IPS-18c (cell line): ENCODE measurements around the gene GCSAM.

ENCODE experiments used
- H3K4me3 ChIP-seq: 2 replicates; pipeline ENCODE4 v1.7.0; 2013; ENCODE audit warnings: low read depth, mild to moderate bottlenecking, low read length, moderate library complexity; ENCODE audit not compliant: insufficient read depth
- H3K9me3 ChIP-seq: one replicate; pipeline ENCODE4 v1.6.1; 2013; ENCODE audit warnings: mild to moderate bottlenecking, low read length, moderate library complexity; ENCODE audit not compliant: control insufficient read depth, insufficient read depth

GCSAM gene

DNA sequence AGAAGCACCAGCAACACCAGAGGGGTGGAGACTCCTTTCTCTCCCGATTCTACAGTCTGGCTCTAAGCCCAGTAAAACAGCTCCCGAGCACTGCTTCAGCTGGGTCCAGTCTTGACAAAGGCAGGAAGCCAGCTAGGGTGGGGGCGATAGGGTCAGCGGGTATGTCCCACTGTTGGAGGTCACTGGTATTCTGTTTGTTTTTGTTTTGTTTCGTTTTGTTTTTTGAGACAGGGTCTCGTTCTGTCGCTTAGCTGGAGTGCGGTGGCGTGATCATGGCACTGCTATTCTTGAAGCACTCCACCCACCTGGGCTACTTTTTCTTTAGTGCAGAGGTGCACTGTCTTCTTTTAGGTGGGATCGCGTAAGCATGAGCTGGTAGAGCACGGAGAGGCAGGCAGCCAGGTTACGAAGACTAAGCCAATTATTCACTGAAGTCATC lies 16.3 kb downstream of the GCSAM start:
- H3K4me3 ChIP-seq: no peak overlapping the region
- H3K9me3 ChIP-seq: no peaks in the 10 kb centered on the region

DNA sequence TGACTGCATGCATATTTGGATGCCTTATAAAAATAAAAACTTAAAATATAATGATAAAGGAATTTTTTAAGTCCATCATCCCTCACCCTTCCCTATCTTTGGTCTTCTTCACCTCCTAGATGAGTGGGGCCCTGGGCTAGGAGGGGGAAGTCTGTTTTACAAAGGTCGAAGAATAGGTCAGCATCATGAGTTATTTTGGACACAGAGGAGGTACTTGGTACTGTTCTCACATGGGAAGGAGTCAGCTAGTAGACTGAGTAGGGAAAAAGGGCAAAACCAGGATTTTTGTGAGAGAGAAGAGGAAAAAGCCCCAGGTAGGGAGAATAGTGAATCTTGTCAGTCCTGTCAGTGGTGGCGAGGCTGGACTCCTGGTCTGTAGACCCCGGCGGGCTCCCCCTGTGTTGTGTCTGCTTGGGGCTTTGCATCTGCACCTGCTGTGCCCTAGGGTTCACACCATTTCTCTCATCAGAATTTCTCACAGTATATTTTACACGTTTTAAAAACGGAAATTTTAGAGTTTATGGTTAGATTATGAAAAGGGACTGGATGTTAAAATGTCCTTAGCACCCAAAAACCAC lies 17.2 kb downstream of the GCSAM start:
- H3K4me3 ChIP-seq: no peak overlapping the region

DNA sequence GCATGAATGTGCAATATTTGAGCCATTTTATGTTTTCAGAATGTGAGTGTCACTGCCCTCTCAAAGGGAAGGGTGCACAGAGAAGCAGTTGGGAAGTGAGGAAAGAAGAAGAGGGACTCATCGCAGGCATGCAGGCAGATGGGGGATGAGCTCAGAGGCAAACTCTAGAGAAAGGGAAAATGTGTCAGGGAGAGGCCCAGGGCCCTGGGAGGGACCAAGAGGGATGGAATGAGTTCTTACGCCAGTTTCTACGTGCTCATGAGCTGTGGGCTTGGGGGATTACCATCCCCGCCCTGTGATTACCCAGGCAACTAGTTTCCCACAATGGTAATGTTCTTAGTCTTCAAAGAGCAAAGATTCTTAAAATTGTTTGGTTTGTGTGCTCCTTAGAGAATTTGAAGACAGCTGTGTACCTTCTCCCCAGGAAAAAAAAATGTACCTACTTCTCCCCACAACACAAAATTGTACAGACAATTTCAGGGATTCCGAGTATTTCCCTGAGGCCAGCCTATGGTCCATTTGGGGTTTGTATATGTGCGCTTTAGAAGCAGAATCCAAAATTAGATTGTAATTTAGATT lies 17.8 kb downstream of the GCSAM start:
- Histone ChIP-seq H3K9me3 (no peaks in the 10 kb centered on the region), H3K4me3 (no peak overlapping the region)

More for the DNA sequence above, 17.2 kb downstream of the GCSAM start:
- no peaks in the 10 kb centered on the region for H3K9me3 ChIP-seq

- H3K9me3 ChIP-seq: no peaks in the 10 kb centered on the region
- no peak overlapping the region for H3K4me3 ChIP-seq
These were observed 18.4 kb downstream of the GCSAM start for GRCh38 chr3:112114576-112115160.

DNA sequence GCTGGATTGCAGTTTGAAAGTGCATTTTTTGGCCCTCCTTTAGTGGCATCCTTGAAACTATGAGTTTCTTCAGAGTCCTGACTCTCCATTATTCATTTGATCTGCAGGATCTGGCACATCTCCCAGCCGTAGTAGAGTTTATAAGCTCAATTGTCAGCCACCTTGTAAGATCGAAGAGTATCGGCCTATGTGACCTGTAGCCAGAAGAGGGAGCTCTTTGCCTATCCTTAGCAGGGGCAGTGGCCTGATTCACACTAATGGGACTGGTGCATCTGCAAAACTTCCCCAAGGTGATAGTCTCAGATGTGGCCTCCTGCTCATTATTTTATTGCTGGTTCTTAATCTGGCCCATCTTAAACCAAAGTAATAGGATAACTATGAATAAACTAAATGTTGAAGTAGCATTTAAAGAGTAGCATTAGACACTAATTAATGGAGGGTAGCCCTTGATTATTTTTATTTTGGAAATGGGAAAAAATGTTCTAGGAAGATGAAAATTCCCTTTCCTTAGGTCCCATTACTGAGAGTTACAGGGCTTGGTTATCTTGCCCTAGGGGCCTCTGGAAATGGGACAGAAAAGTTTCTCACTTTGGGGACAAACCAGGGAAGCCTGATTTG lies 21.2 kb downstream of the GCSAM start:
- Histone ChIP-seq H3K4me3 (no peak overlapping the region), H3K9me3 (no peaks in the 10 kb centered on the region)

- no peak overlapping the region for H3K4me3 ChIP-seq
- no peaks in the 10 kb centered on the region for H3K9me3 ChIP-seq
These were observed 23.7 kb downstream of the GCSAM start for GRCh38 chr3:112109322-112109721.

DNA sequence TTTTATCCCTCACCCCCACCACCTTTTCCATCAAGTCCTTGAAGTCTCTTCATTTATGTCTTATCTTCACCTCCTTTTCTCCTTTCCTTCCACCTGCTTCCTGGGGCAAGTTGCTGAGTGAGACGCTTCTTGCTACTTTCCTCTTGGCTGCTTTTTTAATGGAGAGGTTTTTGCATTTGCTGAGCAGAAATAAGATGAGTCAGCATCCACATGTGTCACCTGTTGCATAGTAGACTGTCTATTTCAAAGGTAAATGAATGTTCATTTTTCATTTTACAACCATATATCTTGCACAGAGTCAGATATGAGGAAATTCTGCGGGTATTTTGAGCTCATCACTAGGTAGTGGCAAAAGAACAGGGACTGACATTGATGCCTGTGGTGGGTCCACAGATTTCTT lies 28.3 kb downstream of the GCSAM start:
- no peak overlapping the region for H3K4me3 ChIP-seq
- no peaks in the 10 kb centered on the region for H3K9me3 ChIP-seq

- H3K9me3 ChIP-seq: no peaks in the 10 kb centered on the region
These were observed 31.1 kb downstream of the GCSAM start for GRCh38 chr3:112101916-112102315.

DNA sequence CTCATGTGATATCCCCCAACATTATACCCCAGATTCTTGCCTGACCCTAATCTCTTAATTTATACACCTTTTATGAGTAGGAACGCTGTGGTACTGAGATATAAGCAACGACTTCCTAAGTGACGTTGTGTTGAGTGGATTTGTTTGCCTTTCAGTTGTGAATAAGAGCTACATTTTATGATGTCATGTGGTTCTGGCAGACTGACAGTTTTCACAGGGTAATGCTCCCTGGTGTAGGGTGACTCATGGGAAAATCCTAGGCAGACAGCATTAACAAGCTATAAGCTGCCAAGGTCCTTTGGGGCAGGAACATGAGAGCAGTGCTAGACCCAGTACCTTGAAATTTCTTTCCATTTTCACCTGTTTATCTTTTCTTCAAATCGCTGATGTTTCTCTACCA lies 35.7 kb downstream of the GCSAM start:
- Histone ChIP-seq H3K4me3 (no peak overlapping the region), H3K9me3 (no peaks in the 10 kb centered on the region)

More at GRCh38 chr3:112101916-112102315, 31.1 kb downstream of the GCSAM start:
- no peak overlapping the region for H3K4me3 ChIP-seq

DNA sequence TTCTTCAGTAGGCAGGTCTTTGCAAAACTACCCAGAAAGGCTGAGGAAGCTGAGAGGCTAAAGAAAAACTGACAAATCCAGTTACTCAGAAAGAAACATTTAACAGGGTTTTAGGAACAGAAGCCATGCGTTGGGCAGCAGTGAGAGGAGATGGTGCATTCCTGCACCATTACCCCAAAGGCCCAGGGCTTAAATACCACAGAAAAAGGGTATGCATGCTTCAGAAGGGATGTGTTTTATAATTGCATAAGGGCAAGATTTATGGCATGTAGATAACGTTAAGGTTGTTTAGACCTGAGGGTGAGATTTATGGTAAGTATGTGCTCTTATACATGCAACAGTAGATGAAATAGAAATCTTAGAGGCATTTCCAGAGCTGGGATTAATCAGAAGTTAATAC lies 36.9 kb downstream of the GCSAM start:
- H3K9me3 ChIP-seq: no peaks in the 10 kb centered on the region

DNA sequence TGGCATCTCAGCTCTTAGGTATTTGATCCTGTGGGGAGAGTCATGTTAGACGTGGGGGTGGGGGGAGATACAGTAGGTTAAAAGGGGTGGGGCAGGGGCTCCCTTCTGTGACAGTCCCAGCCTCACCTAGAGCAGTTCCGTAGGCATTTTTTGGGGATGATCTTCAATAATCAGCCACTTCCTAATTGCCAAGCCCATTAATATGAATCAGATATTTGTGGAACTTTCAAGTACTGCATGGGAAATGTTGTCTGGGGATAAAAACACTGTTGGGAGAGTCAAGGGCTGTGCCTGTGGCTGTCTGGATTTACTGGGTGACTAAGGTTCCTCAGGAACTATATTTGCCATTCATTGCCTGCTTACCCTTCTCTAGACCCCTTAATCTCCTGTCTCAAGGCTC lies 37.3 kb downstream of the GCSAM start:
- Histone ChIP-seq H3K9me3 (no peaks in the 10 kb centered on the region), H3K4me3 (no peak overlapping the region)

More for the DNA sequence above, 36.9 kb downstream of the GCSAM start:
- H3K4me3 ChIP-seq: no peak overlapping the region

GRCh38 chr3:112093180-112093522 lies 39.9 kb downstream of the GCSAM start:
- H3K4me3 ChIP-seq: no peak overlapping the region
- H3K9me3 ChIP-seq: no peaks in the 10 kb centered on the region

DNA sequence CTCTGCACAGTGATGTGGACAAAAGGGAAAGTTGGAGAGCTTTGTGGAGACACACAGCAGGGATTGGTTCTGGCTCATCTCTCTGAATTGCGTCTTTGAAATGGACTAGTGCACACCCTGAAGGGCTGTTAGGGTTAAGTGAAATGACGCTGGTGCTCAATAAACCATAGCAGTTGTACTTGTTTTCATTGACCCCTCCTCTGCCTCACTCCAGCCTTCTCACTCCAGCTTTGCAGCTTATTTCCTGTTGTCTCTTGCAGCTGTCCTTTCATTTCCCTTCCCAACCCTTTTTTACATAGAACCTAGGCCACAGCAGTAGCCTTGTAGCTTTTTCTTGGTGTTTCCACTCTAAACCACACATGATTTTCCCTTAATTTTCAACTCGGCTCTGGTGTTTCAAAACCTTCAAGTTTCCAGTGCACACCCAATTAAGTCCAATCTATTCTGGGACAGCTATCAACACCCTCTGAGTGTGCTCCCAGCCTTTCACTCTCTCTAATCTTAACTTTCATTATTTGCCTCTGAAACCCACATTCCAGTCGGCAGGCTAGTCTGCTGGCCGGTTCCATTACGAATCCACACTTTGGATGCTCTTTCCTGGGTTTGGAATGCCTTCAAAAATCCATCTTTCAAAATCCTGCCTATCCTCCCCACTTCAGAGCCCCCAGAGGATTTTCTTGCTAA lies 40.4 kb downstream of the GCSAM start:
- H3K4me3 ChIP-seq: no peak overlapping the region

GRCh38 chr3:112090887-112091586 lies 42.0 kb downstream of the GCSAM start:
- Histone ChIP-seq H3K9me3 (no peaks in the 10 kb centered on the region), H3K4me3 (no peak overlapping the region)

More for the DNA sequence above, 40.4 kb downstream of the GCSAM start:
- H3K9me3 ChIP-seq: no peaks in the 10 kb centered on the region

- Histone ChIP-seq H3K9me3 (no peaks in the 10 kb centered on the region), H3K4me3 (no peak overlapping the region)
These were observed 42.8 kb downstream of the GCSAM start for GRCh38 chr3:112089956-112090886.

DNA sequence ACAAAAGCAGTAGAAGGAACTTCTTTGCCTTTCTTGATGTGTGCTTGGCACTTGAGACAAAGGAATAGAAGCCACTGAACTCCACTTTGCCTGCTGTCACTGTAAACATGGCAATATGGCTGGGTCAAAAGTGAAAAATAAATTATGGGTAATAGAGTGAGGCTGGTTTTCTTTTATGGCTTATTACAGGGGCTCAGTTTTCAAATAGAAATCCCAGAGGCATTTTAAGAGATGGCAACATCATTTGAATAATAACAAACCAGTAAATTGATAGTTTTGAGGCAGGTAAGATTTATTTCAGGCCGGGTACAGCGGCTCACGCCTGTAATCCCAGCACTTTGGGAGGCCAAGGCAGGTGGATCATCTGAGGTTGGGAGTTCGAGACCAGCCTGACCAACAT lies 44.1 kb downstream of the GCSAM start:
- no peaks in the 10 kb centered on the region for H3K9me3 ChIP-seq

More for the DNA sequence above, 44.1 kb downstream of the GCSAM start:
- H3K4me3 ChIP-seq: no peak overlapping the region
